NCI-H1092 (cell line): Measurements from ENCODE around the gene TNC.
A peak's percentile ranks its signal among the peaks of the same experiment; 100 is the strongest.

Experiments
- DNase-seq: peaks from one replicate; lab custom pipeline; 2025; lab: John Stamatoyannopoulos, UW

The TNC gene

DNA sequence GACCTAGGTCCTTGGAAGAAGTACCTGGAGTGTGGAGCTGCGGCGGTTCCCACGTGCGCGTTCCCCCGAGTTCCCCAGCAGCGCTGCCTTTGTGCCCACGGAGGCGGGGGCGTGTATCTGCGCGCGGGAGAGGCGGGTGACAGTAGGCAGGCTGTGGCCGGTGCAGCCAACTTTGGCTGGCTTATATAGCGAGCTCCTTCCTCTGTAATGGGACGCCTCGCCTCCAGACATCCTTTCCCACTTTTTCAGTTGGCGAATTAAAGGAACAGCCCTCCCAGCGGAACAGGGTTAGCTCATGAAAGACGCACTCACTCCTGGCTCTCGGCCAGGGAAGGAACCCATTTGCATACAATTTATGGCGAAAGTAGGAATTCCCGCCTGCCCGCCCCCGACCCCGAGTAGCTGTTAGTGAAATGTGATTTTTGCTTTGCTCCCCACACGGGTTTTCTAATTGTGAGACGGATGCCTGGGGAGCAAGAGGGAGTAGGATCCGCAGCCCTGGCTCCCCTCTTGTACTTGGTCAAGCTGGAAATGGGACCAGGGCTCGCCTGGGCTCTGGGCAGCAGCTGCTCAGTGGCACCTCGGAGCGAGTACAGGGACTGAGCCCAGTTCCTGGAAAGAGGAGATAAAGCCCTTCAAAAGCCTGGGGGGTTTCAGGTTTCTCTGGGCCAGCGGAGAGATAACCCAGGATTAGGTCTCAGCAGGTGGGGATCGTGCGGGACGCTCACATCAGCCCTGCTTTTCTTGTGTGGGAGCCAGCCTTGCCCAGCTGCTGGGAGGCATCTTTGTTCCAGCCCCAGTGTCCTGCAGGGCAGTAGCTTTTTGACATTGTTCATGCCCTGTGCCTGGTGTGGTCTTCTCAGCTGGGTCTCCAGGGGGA, at the start of gene TNC:
TSS of gene TNC (minus strand) at position 159 of the 880 bp plus-strand sequence. CDS start 27,139 bp downstream, outside the sequence.
- DNase-seq: peak; percentile 63

GRCh38 chr9:115167175-115167574, 49.2 kb upstream of the TNC start:
- no peak for DNase-seq

GRCh38 chr9:115165233-115165632, 47.3 kb upstream of the TNC start:
- no peak for DNase-seq

DNA sequence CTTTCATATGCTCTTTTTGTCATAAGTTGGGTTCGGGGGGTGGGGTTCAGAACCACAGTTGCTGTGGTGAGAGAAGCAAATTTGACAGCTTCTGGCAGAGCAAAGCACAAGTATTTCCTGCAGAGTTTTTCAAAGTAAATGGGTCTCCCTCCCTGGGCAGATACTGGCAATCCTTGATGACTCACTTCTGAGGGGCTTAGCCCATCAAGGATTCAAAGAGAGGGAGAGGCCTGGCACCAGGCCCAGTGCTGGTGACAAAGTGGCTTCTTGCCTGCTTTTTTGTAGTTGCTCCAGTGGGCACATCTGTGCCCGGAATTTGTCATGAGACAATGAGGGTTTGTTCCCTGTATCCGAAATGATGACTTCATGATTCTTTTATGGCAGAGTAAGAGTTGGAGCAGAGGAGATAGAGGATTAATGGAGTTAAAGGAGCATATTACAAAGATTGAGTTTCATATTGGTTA, 46.6 kb upstream of the TNC start:
- no peak for DNase-seq

DNA sequence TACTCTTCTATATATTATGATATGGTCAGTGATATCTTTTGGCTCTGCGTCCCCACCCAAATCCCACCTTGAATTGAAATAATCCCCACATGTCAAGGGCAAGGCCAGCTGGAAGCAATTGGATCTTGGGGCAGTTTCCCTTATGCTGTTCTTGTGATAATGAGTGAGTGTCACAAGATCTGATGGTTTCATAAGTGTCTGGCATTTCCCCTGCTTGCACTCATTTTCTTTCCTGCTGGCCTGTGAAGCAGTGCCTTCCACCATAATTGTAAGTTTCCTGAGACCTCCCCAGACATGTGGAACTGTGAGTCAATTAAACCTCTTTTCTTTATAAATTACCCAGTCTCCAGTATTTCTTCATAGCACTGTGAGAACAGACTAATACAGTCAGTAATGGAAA, 45.0 kb upstream of the TNC start:
- no peak for DNase-seq

- no peak for DNase-seq
These were observed 43.5 kb upstream of the TNC start for GRCh38 chr9:115161446-115161845.

- no peak for DNase-seq
These were observed 40.9 kb upstream of the TNC start for GRCh38 chr9:115158661-115159481.

- DNase-seq: no peak
These were observed 39.3 kb upstream of the TNC start for GRCh38 chr9:115157245-115157674.

- no peak for DNase-seq
These were observed 37.1 kb upstream of the TNC start for GRCh38 chr9:115155037-115155436.

- no peak for DNase-seq
These were observed 36.7 kb upstream of the TNC start for GRCh38 chr9:115154617-115155016.

DNA sequence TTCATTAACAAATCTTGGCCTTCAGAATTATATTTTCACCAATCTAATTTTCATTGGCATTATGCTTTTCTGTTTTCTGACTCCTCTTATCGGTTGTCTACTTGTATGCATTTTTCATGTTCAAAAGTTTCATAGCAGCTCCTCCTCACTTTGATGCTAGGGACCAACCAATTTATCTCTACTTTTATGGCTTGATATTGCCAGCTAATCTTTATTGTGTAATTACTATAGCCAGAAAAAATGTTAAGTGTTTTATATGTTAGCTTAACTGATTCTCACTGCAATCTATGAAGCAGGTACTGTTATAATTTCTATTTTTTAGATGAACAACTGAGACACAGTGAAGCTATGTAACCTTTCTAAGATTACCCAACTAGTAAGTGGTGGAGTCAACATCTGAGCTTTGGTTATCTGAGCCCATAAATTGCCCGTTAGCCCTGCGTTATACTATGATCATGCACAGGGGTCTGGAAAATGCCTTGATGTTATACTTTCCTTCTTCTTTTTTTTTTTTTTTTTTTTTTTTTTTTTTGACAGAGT, 34.4 kb upstream of the TNC start:
- no peak for DNase-seq

DNA sequence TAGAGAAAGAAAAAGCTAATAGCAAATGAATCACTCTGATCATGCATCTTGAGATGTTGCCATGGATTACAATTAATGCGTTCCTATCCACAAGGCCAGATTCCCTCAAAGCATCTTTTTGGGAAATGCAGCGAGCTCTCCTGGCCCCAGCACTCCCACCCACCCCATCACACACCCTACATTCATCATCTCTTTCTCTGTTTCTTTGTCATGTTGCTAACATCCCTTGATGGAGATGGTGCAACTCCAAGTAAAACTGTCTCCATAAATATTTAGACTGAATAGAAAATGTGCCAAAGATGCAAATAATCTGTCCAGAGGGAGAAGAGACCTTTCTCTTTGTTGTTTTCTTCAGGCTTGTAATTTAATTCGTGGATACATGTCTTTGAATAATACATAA, 30.8 kb upstream of the TNC start:
- DNase-seq: no peak

- DNase-seq: no peak
These were observed 28.6 kb upstream of the TNC start for GRCh38 chr9:115146581-115147021.

DNA sequence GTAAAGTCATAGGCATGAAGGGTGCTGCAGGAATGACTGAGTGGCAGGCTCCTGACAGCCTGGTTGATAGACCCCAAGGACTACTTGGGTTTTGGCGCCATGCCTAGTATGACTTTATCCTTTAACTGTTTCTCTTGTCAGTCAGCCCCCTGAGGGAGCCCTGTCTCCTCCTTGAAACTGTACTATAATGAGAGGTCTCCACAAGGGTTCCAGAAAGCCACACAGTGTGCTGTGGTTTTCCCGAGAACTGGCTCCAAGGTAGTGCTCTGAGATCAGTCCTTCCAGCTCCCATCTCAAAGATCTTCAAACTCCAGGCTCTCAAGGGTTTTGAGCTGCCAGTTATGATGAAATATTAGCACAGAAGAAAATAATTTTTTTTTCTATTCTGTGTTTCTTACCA, 26.7 kb upstream of the TNC start:
- no peak for DNase-seq

- DNase-seq: no peak
These were observed 25.7 kb upstream of the TNC start for GRCh38 chr9:115143689-115144088.

GRCh38 chr9:115142517-115143270, 24.7 kb upstream of the TNC start:
- no peak for DNase-seq

DNA sequence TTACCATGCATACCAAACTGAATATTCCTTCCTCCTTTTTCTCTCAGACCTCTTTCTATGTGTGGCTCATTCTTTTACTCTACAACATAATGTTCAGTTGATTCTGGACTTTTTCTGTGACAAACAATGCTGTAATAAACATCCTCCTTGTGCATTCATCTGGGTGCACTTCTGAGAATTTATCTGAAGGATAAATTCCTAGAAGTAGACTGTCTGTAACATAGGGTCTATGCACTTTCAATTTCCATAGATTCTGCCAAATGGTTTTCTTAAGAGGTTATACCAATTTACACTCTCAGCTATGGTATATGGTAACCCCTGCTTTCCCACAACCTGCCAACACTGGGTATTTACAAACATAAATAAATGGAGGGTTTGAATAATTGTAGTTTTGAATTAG, 24.1 kb upstream of the TNC start:
- no peak for DNase-seq

GRCh38 chr9:115141612-115142011, 23.7 kb upstream of the TNC start:
- no peak for DNase-seq

DNA sequence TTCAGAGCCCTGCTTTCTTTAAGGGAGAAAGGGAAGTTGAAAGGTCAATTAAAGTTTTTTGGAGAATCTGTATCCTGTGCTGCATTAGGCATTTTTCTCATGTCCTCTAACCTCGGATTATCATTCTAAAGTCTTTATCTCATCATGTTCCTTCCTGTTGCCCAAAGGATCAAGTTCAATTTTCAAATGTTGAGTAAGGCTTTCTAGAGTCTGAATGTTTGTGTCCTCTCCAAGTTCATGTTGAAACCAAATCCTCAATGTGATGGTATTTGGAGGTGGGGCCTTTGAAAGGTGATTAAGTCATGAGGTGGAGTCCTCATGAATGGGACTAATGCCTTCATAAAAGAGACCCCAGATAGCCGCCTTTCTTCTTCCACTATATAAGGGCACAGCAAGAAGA, 20.2 kb upstream of the TNC start:
- DNase-seq: no peak

DNA sequence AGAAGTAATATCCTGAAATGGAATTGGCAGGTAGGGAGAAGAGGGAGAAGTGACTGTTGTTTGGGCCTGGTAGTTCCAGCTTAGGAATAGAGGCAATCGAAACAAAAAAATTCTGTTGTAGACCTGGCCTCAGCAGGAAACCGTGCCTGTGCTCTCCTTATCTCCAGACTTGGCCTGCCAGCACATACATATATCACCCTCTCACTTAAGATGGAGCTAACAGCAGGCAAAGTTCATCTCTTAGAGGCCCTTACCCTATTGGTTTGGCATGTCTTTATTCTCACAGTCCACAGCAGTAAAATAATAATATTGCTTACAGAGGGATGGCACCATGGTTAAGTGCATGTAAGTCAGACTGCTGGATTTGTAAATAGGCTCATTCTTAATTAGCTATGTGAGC, 19.6 kb upstream of the TNC start:
- no peak for DNase-seq

GRCh38 chr9:115135821-115136778, 18.1 kb upstream of the TNC start:
- DNase-seq: no peak
